HG03095 (cell line): ENCODE data around the gene BLTP1.

Source experiments
- ATAC-seq: cut with Tn5 transposase; IDR thresholded peaks from one replicate; pipeline ENCODE4 v1.9.1; 2021; ENCODE audit warnings: moderate library complexity; ENCODE audit not compliant: unreplicated experiment

BLTP1 gene

GRCh38 chr4:122171323-122171722 lies 19.2 kb downstream of the BLTP1 start:
- ATAC-seq, result no peak

- no peak for ATAC-seq
These were observed 20.1 kb downstream of the BLTP1 start for GRCh38 chr4:122172266-122172665.

- ATAC-seq, result no peak
These were observed 26.8 kb downstream of the BLTP1 start for GRCh38 chr4:122178961-122179360.

GRCh38 chr4:122195718-122196117 lies 43.6 kb downstream of the BLTP1 start:
- ATAC-seq, result no peak
